Frontal cortex (tissue), 4 donors: Measurements from ENCODE around the gene GPX7. TPM values are rescaled to one million over a fixed set of nuclear protein-coding genes. Genes with fewer than 3 reads are reported as not detected.
A peak's percentile ranks its signal among the peaks of the same experiment; 100 is the strongest.

Experiments
- DNase-seq, 2 donors: peaks; one replicate each; pipeline ENCODE4 v3.0.0; 2012; ENCODE audit warnings: low spot score in 2 of 2
- FAIRE-seq: peaks from 2 replicates; lab custom pipeline; 2012; peaks lifted over from hg19 to GRCh38; lab: Jason Lieb, UNC
- total RNA-seq: library from RNA; depleted of rRNA; stranded (reverse); fragments of >200 nt; gene quantifications from one replicate; pipeline ENCODE4 v1.2.3, GENCODE V29; 2014
- donor health status: control.
- donor health status: control.
- donor health status: control.

The GPX7 gene
- total RNA-seq, 1 donor from 2014 or later: 29.3 TPM

- FAIRE-seq (no peak), DNase-seq (no peak)
These were observed 19.8 kb downstream of the GPX7 start for GRCh38 chr1:52621950-52622349.

- FAIRE-seq (no peak), DNase-seq (no peak)
These were observed 21.6 kb downstream of the GPX7 start for GRCh38 chr1:52623812-52624211.

- DNase-seq (no peak), FAIRE-seq (no peak)
These were observed 24.9 kb downstream of the GPX7 start for GRCh38 chr1:52627028-52627427.

GRCh38 chr1:52628614-52629324, 26.6 kb downstream of the GPX7 start:
- FAIRE-seq: no peak
- DNase-seq: no peak

GRCh38 chr1:52629325-52629643, 27.1 kb downstream of the GPX7 start:
- DNase-seq (peak in 1 of 2 donors; percentile 30), FAIRE-seq (no peak)

GRCh38 chr1:52629667-52630066, 27.5 kb downstream of the GPX7 start:
- FAIRE-seq (no peak), DNase-seq (no peak)

GRCh38 chr1:52631759-52632331, 29.7 kb downstream of the GPX7 start:
- DNase-seq (no peak), FAIRE-seq (no peak)

GRCh38 chr1:52632732-52633290, 30.6 kb downstream of the GPX7 start, which contains the start of gene SHISAL2A:
Gene SHISAL2A (plus strand): TSS chr1:52633168. CDS start chr1:52633494, 326 bp downstream.
- peak in 1 of 2 donors; percentile 52 for DNase-seq
- no peak for FAIRE-seq

- no peak for FAIRE-seq
- no peak for DNase-seq
These were observed 31.2 kb downstream of the GPX7 start for GRCh38 chr1:52633291-52633754.

- DNase-seq (no peak), FAIRE-seq (no peak)
These were observed 31.9 kb downstream of the GPX7 start for GRCh38 chr1:52634111-52634510.

GRCh38 chr1:52635321-52636089, 33.3 kb downstream of the GPX7 start:
- no peak for DNase-seq
- FAIRE-seq: no peak

- DNase-seq: peak in 1 of 2 donors; percentile 18
- no peak for FAIRE-seq
These were observed 34.8 kb downstream of the GPX7 start for GRCh38 chr1:52636721-52637695.

- DNase-seq: no peak
- no peak for FAIRE-seq
These were observed 35.8 kb downstream of the GPX7 start for GRCh38 chr1:52637946-52638345.

GRCh38 chr1:52640697-52641096, 38.5 kb downstream of the GPX7 start:
- FAIRE-seq: no peak
- no peak for DNase-seq

- no peak for DNase-seq
- no peak for FAIRE-seq
These were observed 39.1 kb downstream of the GPX7 start for GRCh38 chr1:52641307-52641706.

GRCh38 chr1:52645261-52645660, 43.1 kb downstream of the GPX7 start:
- FAIRE-seq: no peak

GRCh38 chr1:52651904-52652303, 49.7 kb downstream of the GPX7 start:
- no peak for DNase-seq
- no peak for FAIRE-seq

More at GRCh38 chr1:52645261-52645660, 43.1 kb downstream of the GPX7 start:
- no peak for DNase-seq

- FAIRE-seq (no peak), DNase-seq (no peak)
These were observed 51.2 kb downstream of the GPX7 start for GRCh38 chr1:52653207-52653849.

GRCh38 chr1:52654063-52654462, 51.9 kb downstream of the GPX7 start:
- FAIRE-seq (no peak), DNase-seq (no peak)
